Keratinocyte (primary cell): ENCODE data around the gene KMT2E.

Experiments used
- EZH2 ChIP-seq: IDR thresholded peaks from one replicate; pipeline ENCODE4 v1.6.1; 2012; ENCODE audit warnings: inconsistent platforms, mild to moderate bottlenecking, low read length, moderate library complexity
- TF ChIP-seq, protein P1 (sequence below), 3 experiments: IDR thresholded peaks in 1 of 3; conservative IDR thresholded peaks in 1 of 3; optimal IDR thresholded peaks in 1 of 3; 2 replicates in 2 of 3; 3 replicates in 1 of 3; pipeline versions ENCODE3 to v1.5.1; 2011; ENCODE audit warnings: low read length in 3 of 3, mild to moderate bottlenecking in 3 of 3, moderate library complexity in 2 of 3, control low read depth in 1 of 3, inconsistent platforms in 1 of 3; ENCODE audit not compliant: insufficient read depth in 2 of 3; ENCODE audit errors: extremely low read depth in 1 of 3

GRCh38 chr7:104998040-104998752 is 15.8 kb upstream of the KMT2E start:
- TF ChIP-seq, protein P1, sequence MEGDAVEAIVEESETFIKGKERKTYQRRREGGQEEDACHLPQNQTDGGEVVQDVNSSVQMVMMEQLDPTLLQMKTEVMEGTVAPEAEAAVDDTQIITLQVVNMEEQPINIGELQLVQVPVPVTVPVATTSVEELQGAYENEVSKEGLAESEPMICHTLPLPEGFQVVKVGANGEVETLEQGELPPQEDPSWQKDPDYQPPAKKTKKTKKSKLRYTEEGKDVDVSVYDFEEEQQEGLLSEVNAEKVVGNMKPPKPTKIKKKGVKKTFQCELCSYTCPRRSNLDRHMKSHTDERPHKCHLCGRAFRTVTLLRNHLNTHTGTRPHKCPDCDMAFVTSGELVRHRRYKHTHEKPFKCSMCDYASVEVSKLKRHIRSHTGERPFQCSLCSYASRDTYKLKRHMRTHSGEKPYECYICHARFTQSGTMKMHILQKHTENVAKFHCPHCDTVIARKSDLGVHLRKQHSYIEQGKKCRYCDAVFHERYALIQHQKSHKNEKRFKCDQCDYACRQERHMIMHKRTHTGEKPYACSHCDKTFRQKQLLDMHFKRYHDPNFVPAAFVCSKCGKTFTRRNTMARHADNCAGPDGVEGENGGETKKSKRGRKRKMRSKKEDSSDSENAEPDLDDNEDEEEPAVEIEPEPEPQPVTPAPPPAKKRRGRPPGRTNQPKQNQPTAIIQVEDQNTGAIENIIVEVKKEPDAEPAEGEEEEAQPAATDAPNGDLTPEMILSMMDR (optimal IDR thresholded peaks at IDR 0.05 in 1 of 3, IDR thresholded peaks at IDR 0.05 in 1 of 3, conservative IDR thresholded peaks at IDR 0.05 in 1 of 3; ENCODE audit: extremely low read depth in 1 of 3, insufficient read depth in 2 of 3, low read length in 3 of 3), result no peak
- no peak for TF ChIP-seq EZH2
